Measurements from ENCODE around the gene CTAGE1.
A peak's percentile ranks its signal among the peaks of the same experiment; 100 is the strongest.

CTAGE1 gene

GRCh38 chr18:22436136-22436535 lies 18.4 kb upstream of the CTAGE1 start:
- no CpG with 5 or more reads among the region's 4 CpGs for WGBS (ENCODE audit: extremely low coverage, insufficient coverage, insufficient read length)
- H3K23ac ChIP-seq (ENCODE audit: low read length), result no peak overlapping the region
- H3K4me1 ChIP-seq (ENCODE audit: control insufficient read depth in 1 of 2, insufficient read depth in 2 of 2, low read length in 2 of 2), result no peaks in the 10 kb centered on the region
- no peak for DNase-seq
- H4K12ac ChIP-seq (ENCODE audit: low read depth, low read length), result no peak overlapping the region
- H2AK5ac ChIP-seq (ENCODE audit: low read length), result no peak overlapping the region
- no peak overlapping the region for H4K91ac ChIP-seq (ENCODE audit: low read depth, low read length)
- no peak overlapping the region for H4K8ac ChIP-seq (ENCODE audit: low read depth, low read length)
- H3K36me3 ChIP-seq (ENCODE audit: control insufficient read depth in 1 of 2, insufficient read depth in 2 of 2, low read length in 2 of 2), result no peaks in the 10 kb centered on the region
- H3K4ac ChIP-seq (ENCODE audit: low read depth, low read length), result no peak overlapping the region
- no peak overlapping the region for H3K9ac ChIP-seq (ENCODE audit: low read length)
- no peak overlapping the region for H3K14ac ChIP-seq (ENCODE audit: low read length)
- H2AFZ ChIP-seq (ENCODE audit: insufficient read depth, low read length, poor library complexity), result no peak overlapping the region
- no peak overlapping the region for H3K18ac ChIP-seq (ENCODE audit: low read length)
- no peak overlapping the region for H3K27ac ChIP-seq (ENCODE audit: low read depth, low read length)
- no peak overlapping the region for H3K4me2 ChIP-seq (ENCODE audit: low read length)
- H3K79me1 ChIP-seq (ENCODE audit: low read length), result no peaks in the 10 kb centered on the region
- H3K9me3 ChIP-seq (ENCODE audit: insufficient read depth, low read depth, low read length), result no peaks in the 10 kb centered on the region
- no peak overlapping the region for H2BK12ac ChIP-seq (ENCODE audit: low read length)
- no peak overlapping the region for H2BK120ac ChIP-seq (ENCODE audit: insufficient read depth, low read length, poor library complexity)
- no peak overlapping the region for H3K4me3 ChIP-seq (ENCODE audit: low read depth, low read length)
- no peaks in the 10 kb centered on the region for H3K79me2 ChIP-seq (ENCODE audit: control insufficient read depth, insufficient read depth, low read length, poor library complexity)
- no peaks in the 10 kb centered on the region for H3K27me3 ChIP-seq (ENCODE audit: insufficient read depth, low read length)
- no peak overlapping the region for H2BK5ac ChIP-seq (ENCODE audit: low read depth, low read length, poor library complexity)

- no peak for DNase-seq
- Histone ChIP-seq H3K36me3 (ENCODE audit: control insufficient read depth in 1 of 2, insufficient read depth in 2 of 2, low read length in 2 of 2) (no peaks in the 10 kb centered on the region), H2AFZ (ENCODE audit: insufficient read depth, low read length, poor library complexity) (no peak overlapping the region), H3K4me3 (ENCODE audit: low read depth, low read length) (no peak overlapping the region), H4K8ac (ENCODE audit: low read depth, low read length) (no peak overlapping the region), H3K4me1 (ENCODE audit: control insufficient read depth in 1 of 2, insufficient read depth in 2 of 2, low read length in 2 of 2) (no peaks in the 10 kb centered on the region), H3K18ac (ENCODE audit: low read length) (no peak overlapping the region), H3K9me3 (ENCODE audit: insufficient read depth, low read depth, low read length) (no peaks in the 10 kb centered on the region), H3K79me1 (ENCODE audit: low read length) (no peaks in the 10 kb centered on the region), H2BK120ac (ENCODE audit: insufficient read depth, low read length, poor library complexity) (no peak overlapping the region), H3K27ac (ENCODE audit: low read depth, low read length) (no peak overlapping the region), H2AK5ac (ENCODE audit: low read length) (no peak overlapping the region), H2BK5ac (ENCODE audit: low read depth, low read length, poor library complexity) (no peak overlapping the region), H4K12ac (ENCODE audit: low read depth, low read length) (no peak overlapping the region), H2BK12ac (ENCODE audit: low read length) (no peak overlapping the region), H4K91ac (ENCODE audit: low read depth, low read length) (no peak overlapping the region), H3K9ac (ENCODE audit: low read length) (no peak overlapping the region), H3K4ac (ENCODE audit: low read depth, low read length) (no peak overlapping the region), H3K14ac (ENCODE audit: low read length) (no peak overlapping the region), H3K4me2 (ENCODE audit: low read length) (no peak overlapping the region), H3K23ac (ENCODE audit: low read length) (no peak overlapping the region), H3K27me3 (ENCODE audit: insufficient read depth, low read length) (no peaks in the 10 kb centered on the region), H3K79me2 (ENCODE audit: control insufficient read depth, insufficient read depth, low read length, poor library complexity) (no peaks in the 10 kb centered on the region)
- WGBS (ENCODE audit: extremely low coverage, insufficient coverage, insufficient read length), result no CpG with 5 or more reads among the region's 5 CpGs
Observed at GRCh38 chr18:22434973-22435608, 17.4 kb upstream of the CTAGE1 start.

- WGBS (ENCODE audit: extremely low coverage, insufficient coverage, insufficient read length), result no CpG with 5 or more reads among the region's 7 CpGs
Observed at GRCh38 chr18:22433956-22434355, 16.2 kb upstream of the CTAGE1 start.

GRCh38 chr18:22432657-22433137 lies 15.0 kb upstream of the CTAGE1 start:
- Histone ChIP-seq H3K14ac (ENCODE audit: low read length) (no peak overlapping the region), H3K79me1 (ENCODE audit: low read length) (no peaks in the 10 kb centered on the region), H3K36me3 (ENCODE audit: control insufficient read depth in 1 of 2, insufficient read depth in 2 of 2, low read length in 2 of 2) (no peaks in the 10 kb centered on the region), H3K4me1 (ENCODE audit: control insufficient read depth in 1 of 2, insufficient read depth in 2 of 2, low read length in 2 of 2) (no peaks in the 10 kb centered on the region), H3K4me3 (ENCODE audit: low read depth, low read length) (no peak overlapping the region), H2BK5ac (ENCODE audit: low read depth, low read length, poor library complexity) (no peak overlapping the region), H2AK5ac (ENCODE audit: low read length) (no peak overlapping the region), H3K27ac (ENCODE audit: low read depth, low read length) (no peak overlapping the region), H2BK120ac (ENCODE audit: insufficient read depth, low read length, poor library complexity) (no peak overlapping the region), H3K4me2 (ENCODE audit: low read length) (no peak overlapping the region), H4K91ac (ENCODE audit: low read depth, low read length) (no peak overlapping the region), H4K12ac (ENCODE audit: low read depth, low read length) (no peak overlapping the region), H3K27me3 (ENCODE audit: insufficient read depth, low read length) (no peaks in the 10 kb centered on the region), H3K18ac (ENCODE audit: low read length) (no peak overlapping the region), H4K8ac (ENCODE audit: low read depth, low read length) (peak overlapping the region; percentile 11), H2BK12ac (ENCODE audit: low read length) (no peak overlapping the region), H3K9ac (ENCODE audit: low read length) (no peak overlapping the region), H2AFZ (ENCODE audit: insufficient read depth, low read length, poor library complexity) (no peak overlapping the region), H3K4ac (ENCODE audit: low read depth, low read length) (no peak overlapping the region), H3K23ac (ENCODE audit: low read length) (no peak overlapping the region), H3K79me2 (ENCODE audit: control insufficient read depth, insufficient read depth, low read length, poor library complexity) (no peaks in the 10 kb centered on the region), H3K9me3 (ENCODE audit: insufficient read depth, low read depth, low read length) (no peaks in the 10 kb centered on the region)
- DNase-seq, result peak; percentile 49 to 71
- no CpG with 5 or more reads among the region's 13 CpGs for WGBS (ENCODE audit: extremely low coverage, insufficient coverage, insufficient read length)

More at GRCh38 chr18:22433956-22434355, 16.2 kb upstream of the CTAGE1 start:
- H4K8ac ChIP-seq (ENCODE audit: low read depth, low read length), result no peak overlapping the region
- H2BK5ac ChIP-seq (ENCODE audit: low read depth, low read length, poor library complexity), result no peak overlapping the region
- H3K79me2 ChIP-seq (ENCODE audit: control insufficient read depth, insufficient read depth, low read length, poor library complexity), result no peaks in the 10 kb centered on the region
- H2AK5ac ChIP-seq (ENCODE audit: low read length), result no peak overlapping the region
- H3K27ac ChIP-seq (ENCODE audit: low read depth, low read length), result no peak overlapping the region
- no peak overlapping the region for H3K4me2 ChIP-seq (ENCODE audit: low read length)
- H3K4me1 ChIP-seq (ENCODE audit: control insufficient read depth in 1 of 2, insufficient read depth in 2 of 2, low read length in 2 of 2), result no peaks in the 10 kb centered on the region
- no peak overlapping the region for H3K4ac ChIP-seq (ENCODE audit: low read depth, low read length)
- H4K12ac ChIP-seq (ENCODE audit: low read depth, low read length), result no peak overlapping the region
- no peaks in the 10 kb centered on the region for H3K27me3 ChIP-seq (ENCODE audit: insufficient read depth, low read length)
- H3K9me3 ChIP-seq (ENCODE audit: insufficient read depth, low read depth, low read length), result no peaks in the 10 kb centered on the region
- H3K9ac ChIP-seq (ENCODE audit: low read length), result no peak overlapping the region
- H2BK120ac ChIP-seq (ENCODE audit: insufficient read depth, low read length, poor library complexity), result no peak overlapping the region
- no peak overlapping the region for H3K4me3 ChIP-seq (ENCODE audit: low read depth, low read length)
- no peak for DNase-seq
- no peaks in the 10 kb centered on the region for H3K79me1 ChIP-seq (ENCODE audit: low read length)
- no peak overlapping the region for H4K91ac ChIP-seq (ENCODE audit: low read depth, low read length)
- no peaks in the 10 kb centered on the region for H3K36me3 ChIP-seq (ENCODE audit: control insufficient read depth in 1 of 2, insufficient read depth in 2 of 2, low read length in 2 of 2)
- no peak overlapping the region for H2AFZ ChIP-seq (ENCODE audit: insufficient read depth, low read length, poor library complexity)
- no peak overlapping the region for H3K18ac ChIP-seq (ENCODE audit: low read length)
- H3K14ac ChIP-seq (ENCODE audit: low read length), result no peak overlapping the region
- no peak overlapping the region for H3K23ac ChIP-seq (ENCODE audit: low read length)
- no peak overlapping the region for H2BK12ac ChIP-seq (ENCODE audit: low read length)

Data from trophoblast cell (in vitro differentiated cells and primary cell).